Endodermal cell (in vitro differentiated cells): ENCODE results near the gene PARD3B. TPM values are rescaled to one million over a fixed set of nuclear protein-coding genes. Genes with fewer than 3 reads are reported as not detected.

Experiments used
- DNase-seq: peaks from one replicate; pipeline ENCODE4 v3.0.0-alpha.2; 2017
- H3K27ac ChIP-seq: 2 replicates; pipeline ENCODE4 v1.5.1; 2013; ENCODE audit warnings: mild to moderate bottlenecking, low read depth, low read length, moderate library complexity
- H3K27me3 ChIP-seq: 2 replicates; pipeline ENCODE4 v1.6.1; 2013; ENCODE audit warnings: mild to moderate bottlenecking, low read length, moderate library complexity; ENCODE audit not compliant: insufficient read depth, control insufficient read depth, poor library complexity, severe bottlenecking
- H3K36me3 ChIP-seq: 2 replicates; pipeline ENCODE4 v1.7.0; 2013; ENCODE audit warnings: mild to moderate bottlenecking, low read length, moderate library complexity; ENCODE audit not compliant: control insufficient read depth, insufficient read depth
- H3K4me1 ChIP-seq: one replicate; pipeline ENCODE4 v1.7.0; 2013; ENCODE audit warnings: low read length; ENCODE audit not compliant: control insufficient read depth, insufficient read depth
- H3K4me3 ChIP-seq: 2 replicates; pipeline ENCODE4 v1.5.1; 2013; ENCODE audit warnings: mild to moderate bottlenecking, low read length, moderate library complexity
- H3K9ac ChIP-seq: 2 replicates; pipeline ENCODE4 v1.6.1; 2013; ENCODE audit warnings: mild to moderate bottlenecking, low read length, moderate library complexity; ENCODE audit not compliant: poor library complexity, severe bottlenecking; ENCODE audit errors: extremely low read depth
- H3K9me3 ChIP-seq: 2 replicates; pipeline ENCODE4 v1.6.1; 2013; ENCODE audit warnings: mild to moderate bottlenecking, low read length, moderate library complexity; ENCODE audit not compliant: control insufficient read depth
- H3K27ac Mint-ChIP-seq: 2 replicates; pipeline ENCODE4 v1.8.0; 2020; ENCODE audit warnings: mixed read lengths
- H3K27me3 Mint-ChIP-seq: 2 replicates; pipeline ENCODE4 v1.8.0; 2021; ENCODE audit warnings: mild to moderate bottlenecking, mixed read lengths; ENCODE audit not compliant: insufficient read depth
- H3K36me3 Mint-ChIP-seq: 2 replicates; pipeline ENCODE4 v1.8.0; 2020; ENCODE audit warnings: low read depth, mixed read lengths
- H3K4me1 Mint-ChIP-seq: 2 replicates; pipeline ENCODE4 v1.8.0; 2020; ENCODE audit warnings: mixed read lengths
- H3K4me3 Mint-ChIP-seq: 2 replicates; pipeline ENCODE4 v1.8.0; 2020; ENCODE audit warnings: mild to moderate bottlenecking, moderate library complexity, mixed read lengths
- H3K9me3 Mint-ChIP-seq: 2 replicates; pipeline ENCODE4 v1.8.0; 2020; ENCODE audit warnings: mild to moderate bottlenecking, mixed read lengths
- WGBS, 2 experiments: methylation state at CpG; one replicate each; pipeline versions ENCODE4 v1.1.5 to v1.1.7; 2013; ENCODE audit warnings: missing lambda C conversion rate in 2 of 2, mixed read lengths in 1 of 2; ENCODE audit not compliant: insufficient coverage in 1 of 2, insufficient read length in 1 of 2; 5-methylcytosine and 5-hydroxymethylcytosine counted together
- total RNA-seq, 2 donors: library from RNA; stranded (reverse); fragmentation: NEBNext Ultra II Directional in 1 of 2; extraction: Animal tissue kit (Norgen Biotek cat#: 25700) in 1 of 2; gene quantifications; 2 replicates in 1 of 2; 3 replicates in 1 of 2; pipeline ENCODE4 v1.2.1, GENCODE V29; 2021
- TF ChIP-seq, protein P1 (sequence below): fragments of 200-600 bp; sonication (generic); conservative IDR thresholded peaks from 2 replicates; pipeline ENCODE4 v1.5.0; 2021; ENCODE audit warnings: antibody characterized with exemption, mild to moderate bottlenecking

The PARD3B gene
- total RNA-seq, 2 donors from 2014 or later: 2.5 to 5.6 TPM

DNA sequence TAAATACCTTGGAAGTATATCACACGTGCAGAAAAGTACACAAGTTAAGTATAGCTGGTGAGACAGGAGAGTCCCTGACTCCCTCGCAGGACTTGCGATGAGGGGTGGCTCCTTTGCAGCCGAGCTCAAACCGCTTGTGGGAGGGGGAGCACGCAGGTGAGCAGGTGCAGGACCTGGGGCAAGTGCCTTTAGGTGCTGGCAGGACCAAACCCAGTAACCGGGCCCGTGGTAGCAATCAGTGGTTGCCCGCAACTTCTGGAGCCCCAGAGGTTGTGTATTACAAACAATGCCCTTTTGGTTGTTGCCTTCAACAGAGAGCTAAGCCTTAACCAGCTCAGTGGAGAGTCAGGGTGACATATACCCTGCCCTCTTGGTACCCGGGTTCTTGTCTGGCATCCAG lies 132.8 kb downstream of the PARD3B start:
- Histone ChIP-seq H3K4me3 (no peak overlapping the region), H3K27ac (no peak overlapping the region), H3K9ac (no peak overlapping the region), H3K9me3 (no peaks in the 10 kb centered on the region), H3K4me1 (no peaks in the 10 kb centered on the region), H3K27me3 (no peaks in the 10 kb centered on the region), H3K36me3 (no peaks in the 10 kb centered on the region)
- WGBS, 2 experiments: 89 to 94% methylated on average over 8 to 10 of the region's 10 CpGs
- H3K27ac Mint-ChIP-seq: no peak overlapping the region
- H3K4me3 Mint-ChIP-seq: no peak overlapping the region
- H3K9me3 Mint-ChIP-seq: no peaks in the 10 kb centered on the region
- TF ChIP-seq, protein P1, sequence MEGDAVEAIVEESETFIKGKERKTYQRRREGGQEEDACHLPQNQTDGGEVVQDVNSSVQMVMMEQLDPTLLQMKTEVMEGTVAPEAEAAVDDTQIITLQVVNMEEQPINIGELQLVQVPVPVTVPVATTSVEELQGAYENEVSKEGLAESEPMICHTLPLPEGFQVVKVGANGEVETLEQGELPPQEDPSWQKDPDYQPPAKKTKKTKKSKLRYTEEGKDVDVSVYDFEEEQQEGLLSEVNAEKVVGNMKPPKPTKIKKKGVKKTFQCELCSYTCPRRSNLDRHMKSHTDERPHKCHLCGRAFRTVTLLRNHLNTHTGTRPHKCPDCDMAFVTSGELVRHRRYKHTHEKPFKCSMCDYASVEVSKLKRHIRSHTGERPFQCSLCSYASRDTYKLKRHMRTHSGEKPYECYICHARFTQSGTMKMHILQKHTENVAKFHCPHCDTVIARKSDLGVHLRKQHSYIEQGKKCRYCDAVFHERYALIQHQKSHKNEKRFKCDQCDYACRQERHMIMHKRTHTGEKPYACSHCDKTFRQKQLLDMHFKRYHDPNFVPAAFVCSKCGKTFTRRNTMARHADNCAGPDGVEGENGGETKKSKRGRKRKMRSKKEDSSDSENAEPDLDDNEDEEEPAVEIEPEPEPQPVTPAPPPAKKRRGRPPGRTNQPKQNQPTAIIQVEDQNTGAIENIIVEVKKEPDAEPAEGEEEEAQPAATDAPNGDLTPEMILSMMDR: no peak
- H3K36me3 Mint-ChIP-seq: no peaks in the 10 kb centered on the region
- no peaks in the 10 kb centered on the region for H3K27me3 Mint-ChIP-seq
- peaks cover 6% of the 10 kb centered on the region for H3K4me1 Mint-ChIP-seq
- no peak for DNase-seq

GRCh38 chr2:204680576-204680975 lies 135.3 kb downstream of the PARD3B start:
- Mint-ChIP-seq H3K36me3 (no peaks in the 10 kb centered on the region), H3K4me1 (no peaks in the 10 kb centered on the region), H3K4me3 (no peak overlapping the region), H3K27me3 (no peaks in the 10 kb centered on the region), H3K9me3 (no peaks in the 10 kb centered on the region), H3K27ac (no peak overlapping the region)
- Histone ChIP-seq H3K9ac (no peak overlapping the region), H3K9me3 (no peaks in the 10 kb centered on the region), H3K36me3 (no peaks in the 10 kb centered on the region), H3K27ac (no peak overlapping the region), H3K4me3 (no peak overlapping the region), H3K27me3 (no peaks in the 10 kb centered on the region), H3K4me1 (no peaks in the 10 kb centered on the region)
- 96% methylated on average over 2 of the region's 2 CpGs; no CpG with 5 or more reads in 1 of the 2 experiments for WGBS, 2 experiments
- DNase-seq: no peak
- TF ChIP-seq, protein P1: no peak

DNA sequence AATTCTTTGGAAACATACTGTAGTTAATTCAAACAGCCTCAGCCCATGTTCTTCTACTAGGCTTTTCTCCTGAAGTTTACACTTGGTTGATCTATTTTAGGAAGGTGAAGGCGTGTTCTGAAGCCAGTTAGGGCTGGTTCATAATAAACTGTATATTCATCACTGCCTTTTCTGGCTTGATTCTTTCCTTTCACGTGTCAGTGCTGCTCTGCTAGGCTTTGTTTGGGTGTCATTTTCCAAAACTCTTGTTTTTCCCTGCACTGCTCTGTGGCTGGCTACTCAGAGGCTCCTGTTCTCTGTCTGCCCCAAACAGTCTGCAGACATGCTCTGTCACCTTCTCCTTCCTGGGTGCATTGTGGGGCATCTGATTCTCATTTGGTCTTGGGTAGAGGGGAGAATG lies 136.1 kb downstream of the PARD3B start:
- Histone ChIP-seq H3K27me3 (no peaks in the 10 kb centered on the region), H3K27ac (no peak overlapping the region), H3K4me3 (no peak overlapping the region), H3K36me3 (no peaks in the 10 kb centered on the region), H3K9me3 (no peaks in the 10 kb centered on the region), H3K9ac (no peak overlapping the region), H3K4me1 (no peaks in the 10 kb centered on the region)
- H3K27me3 Mint-ChIP-seq: no peaks in the 10 kb centered on the region
- H3K9me3 Mint-ChIP-seq: no peaks in the 10 kb centered on the region
- no peaks in the 10 kb centered on the region for H3K4me1 Mint-ChIP-seq
- no peaks in the 10 kb centered on the region for H3K36me3 Mint-ChIP-seq
- H3K27ac Mint-ChIP-seq: no peak overlapping the region
- H3K4me3 Mint-ChIP-seq: no peak overlapping the region
- DNase-seq: no peak
- WGBS, 2 experiments: 43 to 87% methylated on average over 1 to 2 of the region's 2 CpGs
- TF ChIP-seq, protein P1: no peak
